A549 (cell line): ENCODE results near the gene SPECC1. TPM values are rescaled to one million over a fixed set of nuclear protein-coding genes. Genes with fewer than 3 reads are reported as not detected.

Experiments used
- ATAC-seq, 2 experiments: fragments of 200-7000 bp in 1 of 2; fragments of >200 bp in 1 of 2; cut with Nextera tagmentation in 1 of 2; cut with Tn5 transposase in 1 of 2; 3 replicates each; pipeline versions ENCODE4 v1.8.0 to v1.9.1; 2018 to 2020; ENCODE audit warnings: mild to moderate bottlenecking in 1 of 2, moderate library complexity in 1 of 2
- CTCF ChIA-PET: fragments of 300-600 bp; sonication (Branson Sonifier 250); formaldehyde crosslinking; extraction: SDS; loops from one replicate; lab custom pipeline; 2021; ENCODE audit warnings: antibody characterized with exemption, inconsistent platforms; lab: Yijun Ruan, JAX
- POLR2A ChIA-PET: fragments of 350-600 bp; formaldehyde crosslinking; extraction: SDS; loops from one replicate; lab custom pipeline; 2021; ENCODE audit warnings: antibody characterized with exemption, inconsistent platforms; lab: Yijun Ruan, JAX
- DNase-seq, 2 experiments: peaks; one replicate each; pipeline versions ENCODE4 v3.0.0 to v3.0.0-alpha.2; 2011 to 2016; ENCODE audit warnings: low read depth in 1 of 2, low spot score in 1 of 2
- FAIRE-seq: peaks from 2 replicates; lab custom pipeline; 2011; peaks lifted over from hg19 to GRCh38; lab: Jason Lieb, UNC
- H3K27ac ChIP-seq, 2 experiments: fragments of >200 bp; sonication (Bioruptor Twin); formaldehyde crosslinking; 3 replicates each; pipeline ENCODE4 v1.5.1; 2016 to 2017
- H3K4me1 ChIP-seq: fragments of >200 bp; sonication (Bioruptor Twin); formaldehyde crosslinking; 3 replicates; pipeline ENCODE4 v1.6.1; 2016
- H3K4me2 ChIP-seq: fragments of >200 bp; sonication (Bioruptor Twin); formaldehyde crosslinking; 3 replicates; pipeline ENCODE4 v1.6.1; 2016
- H3K4me3 ChIP-seq: fragments of >200 bp; sonication (Bioruptor Twin); formaldehyde crosslinking; 3 replicates; pipeline ENCODE4 v1.5.1; 2016
- H3K9me3 ChIP-seq: fragments of >200 bp; sonication (Bioruptor Twin); formaldehyde crosslinking; 3 replicates; pipeline ENCODE4 v1.6.1; 2016
- BCL3 ChIP-seq: fragments of >200 bp; sonication (Bioruptor Twin); formaldehyde crosslinking; IDR thresholded peaks from 3 replicates; pipeline ENCODE4 v1.6.1; 2016
- CHD2 ChIP-seq: fragments of 150-350 bp; IDR thresholded peaks from 2 replicates; pipeline ENCODE4 v1.6.1; 2014; ENCODE audit warnings: low read length; ENCODE audit not compliant: partially characterized antibody
- CTCF ChIP-seq: fragments of >200 bp; sonication (Bioruptor Twin); formaldehyde crosslinking; IDR thresholded peaks from 3 replicates; pipeline ENCODE4 v1.5.1; 2016
- EHMT2 ChIP-seq: fragments of 200-600 bp; sonication (generic); IDR thresholded peaks from 2 replicates; pipeline ENCODE4 v1.6.1; 2016; ENCODE audit warnings: antibody characterized with exemption, low read depth, mild to moderate bottlenecking, moderate library complexity
- FOSB ChIP-seq: fragments of 250-450 bp; sonication (Bioruptor Pico); IDR thresholded peaks from 2 replicates; pipeline ENCODE4 v1.5.0; 2020; ENCODE audit warnings: mild to moderate bottlenecking, moderate library complexity
- HOXA7 ChIP-seq: fragments of 250-450 bp; sonication (Bioruptor Pico); IDR thresholded peaks from 2 replicates; pipeline ENCODE4 v1.5.0; 2020; ENCODE audit warnings: mild to moderate bottlenecking, moderate library complexity
- JUN ChIP-seq, 2 experiments: fragments of >200 bp; sonication (Bioruptor Twin); formaldehyde crosslinking; IDR thresholded peaks; 2 replicates in 1 of 2; 3 replicates in 1 of 2; pipeline ENCODE4 v1.6.1; 2016 to 2017
- KDM1A ChIP-seq: fragments of 200-600 bp; sonication (generic); IDR thresholded peaks from 2 replicates; pipeline ENCODE4 v1.6.1; 2016; ENCODE audit warnings: low read depth, mild to moderate bottlenecking
- MYC ChIP-seq: IDR thresholded peaks from 2 replicates; pipeline ENCODE4 v1.6.1; 2012; ENCODE audit warnings: mild to moderate bottlenecking, inconsistent platforms, low read length, improper control_type of control experiment, borderline replicate concordance
- RAD21 ChIP-seq, 2 experiments: fragments of >200 bp in 1 of 2; sonication (Bioruptor Twin) in 1 of 2; formaldehyde crosslinking in 1 of 2; IDR thresholded peaks in 1 of 2; conservative IDR thresholded peaks in 1 of 2; 2 replicates in 1 of 2; 3 replicates in 1 of 2; pipeline ENCODE4 v1.6.1; 2012 to 2018; ENCODE audit warnings: inconsistent platforms in 1 of 2
- RARB ChIP-seq: fragments of 250-450 bp; sonication (Bioruptor Pico); IDR thresholded peaks from 2 replicates; pipeline ENCODE4 v1.8.0; 2021; ENCODE audit warnings: mild to moderate bottlenecking, moderate library complexity
- RCOR1 ChIP-seq: fragments of 150-350 bp; IDR thresholded peaks from 2 replicates; pipeline ENCODE4 v1.6.1; 2014; ENCODE audit warnings: antibody characterized with exemption, low read length, low read depth
- RNF2 ChIP-seq: fragments of 200-600 bp; sonication (generic); IDR thresholded peaks from 2 replicates; pipeline ENCODE4 v1.6.1; 2016; ENCODE audit warnings: low read depth, mild to moderate bottlenecking, antibody characterized with exemption, moderate library complexity, borderline replicate concordance
- SMC3 ChIP-seq: fragments of >200 bp; sonication (Bioruptor Twin); formaldehyde crosslinking; IDR thresholded peaks from 3 replicates; pipeline ENCODE4 v1.6.1; 2018; ENCODE audit warnings: inconsistent platforms
- TFCP2L1 ChIP-seq: fragments of 250-450 bp; sonication (Bioruptor Pico); IDR thresholded peaks from 2 replicates; pipeline ENCODE4 v1.5.0; 2021; ENCODE audit warnings: mild to moderate bottlenecking
- TP53 ChIP-seq: fragments of 250-450 bp; sonication (Bioruptor Pico); IDR thresholded peaks from 2 replicates; pipeline ENCODE4 v1.5.0; 2021; ENCODE audit warnings: mild to moderate bottlenecking, moderate library complexity
- USF2 ChIP-seq: fragments of 450-650 bp; IDR thresholded peaks from 2 replicates; pipeline ENCODE4 v1.6.1; 2014; ENCODE audit warnings: antibody characterized with exemption
- WGBS: methylation state at CpG from one replicate; pipeline ENCODE4 v1.1.6; 2017; ENCODE audit errors: missing lambda C conversion rate; 5-methylcytosine and 5-hydroxymethylcytosine counted together
- polyA plus RNA-seq, 4 experiments: library from polyadenylated mRNA; depleted of rRNA in 3 of 4; stranded (reverse); fragments of >200 nt; fragmentation: RNase III in 1 of 4; extraction: RNeasy Plus Mini Kit Qiagen cat#74134 plus additional on column Dnase treatment in 1 of 4; gene quantifications; 2 replicates in 3 of 4; 3 replicates in 1 of 4; pipeline ENCODE4 v1.2.3, GENCODE V29; 2011 to 2017

SPECC1 gene
- polyA plus RNA-seq, 2 of the 4 experiments (the other 2 are of a cell fraction) = 45.1 to 66.2 TPM

GRCh38 chr17:20121359-20122253, 112.4 kb downstream of the SPECC1 start:
- Histone ChIP-seq H3K4me3 (no peak overlapping the region), H3K9me3 (no peaks in the 10 kb centered on the region), H3K27ac (peak overlapping the region; percentile 34 to 68; a peak in 3 of 6 replicates), H3K4me2 (peak overlapping the region; percentile 26; the same call in 1 of the 3 replicates), H3K4me1 (peaks cover 10% of the 10 kb centered on the region)
- WGBS = 36% methylated on average over 11 of the region's 11 CpGs
- ChIA-PET CTCF (interaction anchor here (0.5 to 7.6 kb wide), 86 partner anchors 8 to 559 kb away, joined by 3 to 82 read pairs (median 5); partner anchors contain the start of genes SPECC1 and ULK2), POLR2A (no interaction called here)
- ATAC-seq = peak; percentile 89 to 90
- TF ChIP-seq RNF2 = no peak
- no peak for TF ChIP-seq EHMT2
- TF ChIP-seq CHD2 = no peak
- peak; percentile 99 for TF ChIP-seq CTCF
- TF ChIP-seq HOXA7 (CRISPR knock-in tag) = no peak
- no peak for TF ChIP-seq JUN (IDR thresholded peaks at IDR 0.05)
- 0 out of 2 replicates have a peak, but pooled peaks have one; percentile 48 for TF ChIP-seq TP53 (CRISPR knock-in tag)
- peak; percentile 95 for TF ChIP-seq SMC3
- TF ChIP-seq RAD21 (conservative IDR thresholded peaks at IDR 0.05 in 1 of 2, IDR thresholded peaks at IDR 0.05 in 1 of 2) = peak; percentile 98 to 99
- TF ChIP-seq MYC = no peak
- TF ChIP-seq RCOR1 = no peak
- peak; percentile 68 to 82 for DNase-seq
- FAIRE-seq = peak; percentile 99

- ChIA-PET CTCF (interaction anchor here (0.5 to 7.6 kb wide), 61 partner anchors 8 to 524 kb away, joined by 3 to 82 read pairs (median 7); partner anchors contain the start of genes SPECC1 and ULK2), POLR2A (no interaction called here)
- H3K4me2 ChIP-seq = peak overlapping the region; percentile 26; the same call in 1 of the 3 replicates
- H3K4me1 ChIP-seq = peaks cover 6% of the 10 kb centered on the region
- DNase-seq = no peak
- peak overlapping the region in 1 of 2 experiments; percentile 68; a peak in 3 of 6 replicates for H3K27ac ChIP-seq
- WGBS = 85% methylated on average over 8 of the region's 8 CpGs
- ATAC-seq = no peak; a peak in 1 of 6 replicates
- TF ChIP-seq BCL3 (no peak), RARB (CRISPR knock-in tag) (no peak), FOSB (CRISPR knock-in tag) (no peak), KDM1A (no peak), USF2 (no peak), TFCP2L1 (CRISPR knock-in tag) (no peak)
- TF ChIP-seq, all 56 proteins: peak for 0
- H3K9me3 ChIP-seq = no peaks in the 10 kb centered on the region
- peak; percentile 56 for FAIRE-seq
- H3K4me3 ChIP-seq = no peak overlapping the region
Observed at GRCh38 chr17:20122254-20122879, 113.2 kb downstream of the SPECC1 start.
